Ecto neural progenitor cell (in vitro differentiated cells): ENCODE measurements around the gene PRPF8.
"Not testable (repeated sequence)": the region's sequence is repeated elsewhere in the genome, so short reads cannot be mapped to it uniquely, and the experiment has no call there.

ENCODE experiments used
- DNase-seq: peaks from one replicate; pipeline ENCODE4 v3.0.0-alpha.2; 2018; ENCODE audit warnings: low spot score

PRPF8 gene

GRCh38 chr17:1716076-1716911 is 31.6 kb upstream of the PRPF8 start:
- DNase-seq: peak; percentile 100

- DNase-seq: no peak
Observed at GRCh38 chr17:1715803-1716075, 31.1 kb upstream of the PRPF8 start.

GRCh38 chr17:1714980-1715802 is 30.5 kb upstream of the PRPF8 start:
- peak; percentile 82 for DNase-seq

GRCh38 chr17:1714427-1714979 is 29.8 kb upstream of the PRPF8 start:
- peak; percentile 95 for DNase-seq

DNA sequence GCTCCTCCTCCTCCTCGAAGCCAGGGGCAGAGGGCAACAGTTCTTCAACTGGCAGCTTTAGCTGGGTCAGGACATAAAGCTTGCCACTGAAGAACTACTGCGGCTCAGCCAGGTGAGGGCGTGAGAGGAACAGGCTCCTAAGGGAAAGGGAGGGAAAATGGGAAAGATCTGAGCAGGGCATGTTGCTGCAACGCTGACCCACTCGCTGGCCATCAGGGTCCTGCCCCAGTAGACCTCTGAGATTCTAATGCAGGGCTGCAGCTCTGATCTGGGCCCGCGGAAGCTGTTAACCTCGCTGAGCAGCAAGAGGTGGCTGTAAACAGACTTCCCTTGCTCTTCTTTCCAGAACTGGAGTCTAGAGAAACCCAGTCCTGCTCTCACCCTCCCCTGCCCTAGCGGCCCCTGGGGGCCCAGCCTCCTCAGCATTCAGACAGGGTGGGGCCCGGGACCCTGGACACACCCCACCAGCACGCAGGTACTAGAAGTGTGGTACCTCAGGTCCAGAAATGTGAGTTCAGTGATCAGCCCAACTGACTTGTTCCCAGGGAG is 29.3 kb upstream of the PRPF8 start:
- peak; percentile 83 for DNase-seq

DNA sequence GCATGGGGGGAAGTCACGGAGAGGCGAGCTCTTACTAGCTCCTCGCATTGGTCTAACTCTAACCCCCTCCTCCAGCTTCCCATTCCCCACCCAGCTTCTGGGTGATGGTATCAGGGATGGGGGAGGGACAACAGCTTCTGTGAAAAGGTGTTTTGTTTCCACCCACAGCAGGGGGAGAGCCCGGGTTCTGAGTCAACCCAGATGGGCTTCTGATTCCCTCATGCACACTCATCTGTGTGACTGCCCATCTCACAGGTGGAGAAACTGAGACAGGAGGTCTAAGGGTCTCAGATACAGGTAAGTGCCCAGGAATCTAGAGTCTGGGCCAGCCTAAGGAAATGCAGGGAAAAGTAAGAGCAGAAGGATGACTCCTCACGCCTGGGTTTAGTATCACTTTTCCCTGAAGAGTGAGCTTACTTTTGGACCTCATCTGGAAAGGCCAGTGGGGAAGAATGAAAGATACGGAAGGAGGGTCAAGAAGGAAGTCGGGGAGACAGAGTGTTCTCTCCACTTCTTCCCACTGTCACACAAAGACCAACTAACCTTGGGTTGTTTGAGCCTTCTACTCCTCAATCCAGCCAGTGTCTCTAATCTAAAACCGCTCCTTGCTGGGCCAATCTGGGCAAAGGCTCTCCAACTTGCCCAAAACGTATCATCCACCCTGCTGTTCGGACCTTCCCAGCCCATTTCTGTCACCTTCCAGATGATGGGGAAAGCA is 28.7 kb upstream of the PRPF8 start:
- DNase-seq: no peak

DNA sequence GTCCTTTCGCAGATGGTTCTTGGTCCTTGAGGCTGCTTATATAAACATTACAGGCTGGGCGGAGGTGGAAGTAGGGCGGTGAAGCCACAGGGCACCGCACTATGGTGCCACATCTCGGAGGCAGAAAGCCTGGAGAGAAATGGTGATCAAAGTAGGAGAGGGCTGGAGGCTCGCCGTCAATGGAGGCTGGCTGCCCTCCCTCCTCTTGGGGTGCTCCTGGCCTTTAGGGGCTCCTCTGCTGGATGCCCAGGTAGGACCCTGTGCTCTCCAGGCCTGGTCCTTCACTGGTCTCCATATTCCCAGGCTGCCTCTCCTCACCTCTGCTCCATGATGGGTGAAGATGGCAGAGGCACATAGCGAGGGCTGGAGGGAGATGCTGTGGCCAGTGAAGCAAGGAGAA is 27.6 kb upstream of the PRPF8 start:
- no peak for DNase-seq

- no peak for DNase-seq
Observed at GRCh38 chr17:1711804-1712203, 27.1 kb upstream of the PRPF8 start.

GRCh38 chr17:1710807-1711553 is 26.3 kb upstream of the PRPF8 start:
- no peak for DNase-seq

- peak; percentile 86 for DNase-seq
Observed at GRCh38 chr17:1709971-1710806, 25.5 kb upstream of the PRPF8 start, which contains the start of gene TLCD2. TSS of gene TLCD2 (minus strand) at chr17:1710377. CDS start at chr17:1710242, 135 bp downstream.

GRCh38 chr17:1709403-1709951 is 24.8 kb upstream of the PRPF8 start:
- peak; percentile 61 for DNase-seq

- not testable (repeated sequence) for DNase-seq
Observed at GRCh38 chr17:1708791-1709346, 24.2 kb upstream of the PRPF8 start.

- DNase-seq: no peak
Observed at GRCh38 chr17:1707107-1707506, 22.4 kb upstream of the PRPF8 start.

GRCh38 chr17:1705004-1705403 is 20.3 kb upstream of the PRPF8 start:
- DNase-seq: no peak

DNA sequence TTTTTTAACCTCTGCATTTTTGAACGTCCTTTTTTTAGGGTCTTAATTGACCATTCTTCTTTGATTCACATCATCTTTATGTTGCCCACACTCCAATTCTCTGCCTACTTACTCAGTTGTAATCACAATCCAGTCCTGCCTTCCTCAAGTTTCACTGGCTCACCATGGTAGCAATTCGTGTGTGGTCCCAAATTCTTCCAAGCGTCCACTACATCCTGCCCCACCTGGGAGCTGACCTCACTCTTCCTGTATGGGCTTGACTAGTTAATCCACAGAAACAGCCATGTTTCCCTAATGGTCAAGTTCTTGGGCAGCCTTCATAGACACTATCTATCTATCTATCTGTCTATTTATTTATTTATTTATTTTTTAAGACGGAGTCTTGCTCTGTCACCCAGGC is 18.4 kb upstream of the PRPF8 start:
- DNase-seq: no peak

- DNase-seq: not testable (repeated sequence)
Observed at GRCh38 chr17:1699891-1700290, 15.2 kb upstream of the PRPF8 start.

DNA sequence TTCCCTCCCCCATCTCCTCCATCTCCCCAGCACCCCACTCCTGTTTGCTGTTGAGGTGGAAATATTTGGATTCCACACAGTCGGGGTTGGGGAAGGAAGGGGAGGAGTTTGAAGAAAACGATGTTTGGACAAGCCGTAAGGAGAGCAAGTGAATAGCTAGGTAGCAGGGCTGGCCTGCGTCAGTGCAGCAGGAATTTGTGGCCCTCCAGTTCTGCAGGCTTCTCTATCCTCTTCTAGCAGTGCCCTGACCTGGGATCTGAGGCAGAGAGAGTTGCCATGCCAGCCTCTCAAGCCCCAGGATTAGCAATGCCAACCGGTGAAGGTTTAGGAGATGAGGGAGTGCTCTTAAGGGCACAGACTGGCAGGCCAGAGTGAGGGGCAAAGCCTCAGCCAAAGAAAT is 13.0 kb upstream of the PRPF8 start:
- DNase-seq: no peak

DNA sequence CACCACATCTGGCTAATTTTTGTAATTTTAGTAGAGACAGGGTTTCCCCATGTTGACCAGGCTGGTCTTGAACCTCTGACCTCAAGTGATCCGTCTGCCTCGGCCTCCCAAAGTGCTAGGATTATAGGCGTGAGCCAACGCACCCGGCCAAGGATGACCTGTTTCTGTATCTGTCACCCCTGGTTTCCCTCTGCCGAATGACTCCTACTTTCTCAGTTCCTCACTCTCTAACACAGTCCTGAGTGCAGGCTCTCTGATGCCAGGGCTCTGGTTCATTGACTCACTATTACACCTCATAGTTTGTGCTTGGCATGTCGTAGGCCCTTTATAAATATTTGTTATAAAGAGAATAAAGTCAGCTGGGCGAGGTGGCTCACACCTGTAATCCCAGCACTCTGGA is 10.7 kb upstream of the PRPF8 start:
- no peak for DNase-seq

- no peak for DNase-seq
Observed at GRCh38 chr17:1693339-1693738, 8.7 kb upstream of the PRPF8 start.
